Smooth muscle cell (in vitro differentiated cells): ENCODE results near the gene ECE2. TPM values are rescaled to one million over a fixed set of nuclear protein-coding genes. Genes with fewer than 3 reads are reported as not detected.

Experiments used
- DNase-seq: peaks from one replicate; lab custom pipeline; 2025; ENCODE audit not compliant: unreplicated experiment; lab: John Stamatoyannopoulos, UW
- H2AFZ ChIP-seq: fragments of 200-600 bp; sonication (generic); 2 replicates; pipeline ENCODE4 v1.6.0; 2016; ENCODE audit warnings: antibody characterized with exemption, low read depth, mild to moderate bottlenecking
- H3F3A ChIP-seq: fragments of 200-600 bp; sonication (generic); 2 replicates; pipeline ENCODE4 v1.6.0; 2017; ENCODE audit warnings: antibody characterized with exemption, low read depth
- H3K27ac ChIP-seq: fragments of 200-600 bp; sonication (generic); 2 replicates; pipeline ENCODE4 v1.5.1; 2016; ENCODE audit warnings: low read depth, mild to moderate bottlenecking
- H3K27me3 ChIP-seq: fragments of 200-600 bp; sonication (generic); 2 replicates; pipeline ENCODE4 v1.6.1; 2016; ENCODE audit warnings: low read depth, mild to moderate bottlenecking
- H3K36me3 ChIP-seq: fragments of 200-600 bp; sonication (generic); 2 replicates; pipeline ENCODE4 v1.5.1; 2016; ENCODE audit warnings: low read depth
- H3K4me1 ChIP-seq: fragments of 200-600 bp; sonication (generic); 2 replicates; pipeline ENCODE4 v1.5.1; 2016; ENCODE audit warnings: low read depth
- H3K4me2 ChIP-seq: fragments of 200-600 bp; sonication (generic); 2 replicates; pipeline ENCODE4 v1.6.0; 2016; ENCODE audit warnings: mild to moderate bottlenecking
- H3K4me3 ChIP-seq: fragments of 200-600 bp; sonication (generic); 2 replicates; pipeline ENCODE4 v1.5.1; 2016; ENCODE audit warnings: mild to moderate bottlenecking
- H3K79me2 ChIP-seq: fragments of 200-600 bp; sonication (generic); 2 replicates; pipeline ENCODE4 v1.6.0; 2016; ENCODE audit warnings: low read depth, mild to moderate bottlenecking
- H3K9ac ChIP-seq: fragments of 200-600 bp; sonication (generic); 2 replicates; pipeline ENCODE4 v1.6.0; 2016; ENCODE audit warnings: low read depth
- H3K9me3 ChIP-seq: fragments of 200-600 bp; sonication (generic); replicated peaks from 2 replicates; pipeline ENCODE4 v1.5.1; 2016; ENCODE audit warnings: low read depth
- H4K20me1 ChIP-seq: fragments of 200-600 bp; sonication (generic); 2 replicates; pipeline ENCODE4 v1.6.0; 2016; ENCODE audit warnings: low read depth
- CTCF ChIP-seq: fragments of 200-600 bp; sonication (generic); IDR thresholded peaks from 2 replicates; pipeline ENCODE4 v1.5.1; 2017; ENCODE audit warnings: borderline replicate concordance, mild to moderate bottlenecking, antibody characterized with exemption; ENCODE audit not compliant: insufficient read depth, poor library complexity, severe bottlenecking
- WGBS: methylation state at CpG from one replicate; pipeline ENCODE4 v1.1.7; 2016; ENCODE audit warnings: low lambda C conversion rate; 5-methylcytosine and 5-hydroxymethylcytosine counted together
- polyA plus RNA-seq: library from polyadenylated mRNA; unstranded; fragments of >200 nt; fragmentation: Nextera tagmentation; extraction: Ambion mirVana; gene quantifications from 2 replicates; pipeline ENCODE4 v1.2.1, GENCODE V29; 2016
- total RNA-seq: library from RNA; depleted of rRNA; stranded (reverse); fragments of >200 nt; gene quantifications from 2 replicates; pipeline ENCODE4 v1.2.3, GENCODE V29; 2014

Gene ECE2
- not detected in 2 replicates for total RNA-seq
- not detected in 2 replicates for polyA plus RNA-seq

GRCh38 chr3:184275961-184276910 lies at the start of gene ECE2:
Gene ECE2 (plus strand): TSS chr3:184276022. CDS start chr3:184276154, 132 bp downstream.
- no peak within 1 kb of the TSS for H3K9ac ChIP-seq
- H3K4me1 ChIP-seq = no peaks in the 10 kb centered on the region
- no peak for TF ChIP-seq CTCF
- no peak for DNase-seq
- no peak within 1 kb of the TSS for H3K27ac ChIP-seq
- H4K20me1 ChIP-seq = no peaks in the 10 kb centered on the region
- no peaks in the 10 kb centered on the region for H3K9me3 ChIP-seq
- H3K4me2 ChIP-seq = no peak within 1 kb of the TSS
- no peaks in the 10 kb centered on the region for H3K36me3 ChIP-seq
- 64% methylated on average over 23 of the region's 65 CpGs for WGBS
- H3K4me3 ChIP-seq = no peak within 1 kb of the TSS
- H2AFZ ChIP-seq = no peak within 1 kb of the TSS
- H3K27me3 ChIP-seq = peaks cover 61% of the 10 kb centered on the region
- no peaks in the 10 kb centered on the region for H3K79me2 ChIP-seq
- no peaks in the 10 kb centered on the region for H3F3A ChIP-seq

- H3K27me3 ChIP-seq = peaks cover 75% of the 10 kb centered on the region
- WGBS = 43% methylated on average over 2 of the region's 2 CpGs
- H3K9ac ChIP-seq = no peak overlapping the region
- H3K79me2 ChIP-seq = no peaks in the 10 kb centered on the region
- H3K4me1 ChIP-seq = peaks cover 9% of the 10 kb centered on the region
- no peaks in the 10 kb centered on the region for H3K36me3 ChIP-seq
- no peaks in the 10 kb centered on the region for H3K9me3 ChIP-seq
- no peak overlapping the region for H2AFZ ChIP-seq
- peak; percentile 82 for TF ChIP-seq CTCF
- H3F3A ChIP-seq = no peaks in the 10 kb centered on the region
- H3K4me3 ChIP-seq = no peak overlapping the region
- no peak overlapping the region for H3K4me2 ChIP-seq
- DNase-seq = no peak
- H4K20me1 ChIP-seq = no peaks in the 10 kb centered on the region
- no peak overlapping the region for H3K27ac ChIP-seq
These were observed 48.3 kb upstream of the ECE2 start for GRCh38 chr3:184227481-184227935.

- H3K9ac ChIP-seq = no peak overlapping the region
- no peaks in the 10 kb centered on the region for H3K79me2 ChIP-seq
- no peak for DNase-seq
- H3K36me3 ChIP-seq = no peaks in the 10 kb centered on the region
- H3K27me3 ChIP-seq = peaks cover 86% of the 10 kb centered on the region
- H3K4me2 ChIP-seq = peak overlapping the region; percentile 86
- H3K9me3 ChIP-seq = no peaks in the 10 kb centered on the region
- TF ChIP-seq CTCF = no peak
- H2AFZ ChIP-seq = no peak overlapping the region
- H3K27ac ChIP-seq = no peak overlapping the region
- WGBS = 48% methylated on average over 12 of the region's 12 CpGs
- no peaks in the 10 kb centered on the region for H4K20me1 ChIP-seq
- H3K4me3 ChIP-seq = no peak overlapping the region
- peaks cover 9% of the 10 kb centered on the region for H3K4me1 ChIP-seq
- H3F3A ChIP-seq = no peaks in the 10 kb centered on the region
These were observed 47.3 kb upstream of the ECE2 start for GRCh38 chr3:184228376-184229137.
